ENCODE results near the gene RAB3GAP1. TPM values are rescaled to one million over a fixed set of nuclear protein-coding genes. Genes with fewer than 3 reads are reported as not detected.

RAB3GAP1 gene
- total RNA-seq, 3 donors from 2014 or later (not counting 1 experiment from before 2014, with no cell fraction given), result 9.6 to 12.6 (median 9.8) TPM

GRCh38 chr2:135169900-135170753 is 118.0 kb downstream of the RAB3GAP1 start:
- H3K27ac Mint-ChIP-seq, result peak overlapping the region in 1 of 2 donors; percentile 60
- H3K4me3 Mint-ChIP-seq, result peak overlapping the region; percentile 31
- peaks cover 16% of the 10 kb centered on the region for H3K36me3 Mint-ChIP-seq

GRCh38 chr2:135174049-135174809 is 122.1 kb downstream of the RAB3GAP1 start:
- intact Hi-C loops (cut with micrococcal nuclease), result no loop called here
- TF ChIP-seq CTCF (IDR thresholded peaks at IDR 0.05), result no peak
- Mint-ChIP-seq H3K9me3 (peaks cover 0 to 7% of the 10 kb centered on the region in 2 donors), H3K4me3 (no peak overlapping the region), H3K4me1 (peaks cover 10 to 14% of the 10 kb centered on the region in 2 donors), H3K36me3 (peaks cover 12% of the 10 kb centered on the region), H3K27ac (no peak overlapping the region), H3K27me3 (ENCODE audit: low read depth in 2 of 2) (no peaks in the 10 kb centered on the region)
- H3K36me3 ChIP-seq (ENCODE audit: control insufficient read depth, insufficient read depth, low read length), result peaks cover 6% of the 10 kb centered on the region
- no peak for ATAC-seq
- no peak overlapping the region for H3K4me3 ChIP-seq (ENCODE audit: low read length)
- no peaks in the 10 kb centered on the region for H3K9me3 ChIP-seq (ENCODE audit: control insufficient read depth, insufficient read depth, low read length)
- no peaks in the 10 kb centered on the region for H3K4me1 ChIP-seq (ENCODE audit: control insufficient read depth, insufficient read depth, low read length)
- DNase-seq, result no peak
- no peak overlapping the region for H3K27ac ChIP-seq (ENCODE audit: low read length)
- no peaks in the 10 kb centered on the region for H3K27me3 ChIP-seq (ENCODE audit: control insufficient read depth, insufficient read depth, low read length)
- WGBS (ENCODE audit: insufficient coverage), result 95% methylated on average over 9 of the region's 9 CpGs

More at GRCh38 chr2:135169900-135170753, 118.0 kb downstream of the RAB3GAP1 start:
- intact Hi-C loops (cut with micrococcal nuclease), result no loop called here
- no peak for TF ChIP-seq CTCF (IDR thresholded peaks at IDR 0.05)
- Histone ChIP-seq H3K27ac (ENCODE audit: low read length) (no peak overlapping the region), H3K27me3 (ENCODE audit: control insufficient read depth, insufficient read depth, low read length) (no peaks in the 10 kb centered on the region), H3K4me1 (ENCODE audit: control insufficient read depth, insufficient read depth, low read length) (no peaks in the 10 kb centered on the region), H3K9me3 (ENCODE audit: control insufficient read depth, insufficient read depth, low read length) (no peaks in the 10 kb centered on the region), H3K36me3 (ENCODE audit: control insufficient read depth, insufficient read depth, low read length) (peaks cover 20% of the 10 kb centered on the region), H3K4me3 (ENCODE audit: low read length) (no peak overlapping the region)
- ATAC-seq (peak in 1 of 3 donors; percentile 55), DNase-seq (peak in 1 of 2 donors; percentile 10)
- H3K4me1 Mint-ChIP-seq, result peaks cover 10 to 14% of the 10 kb centered on the region in 2 donors
- H3K9me3 Mint-ChIP-seq, result no peaks in the 10 kb centered on the region
- 74% methylated on average over 9 of the region's 11 CpGs for WGBS (ENCODE audit: insufficient coverage)
- H3K27me3 Mint-ChIP-seq (ENCODE audit: low read depth in 2 of 2), result no peaks in the 10 kb centered on the region

GRCh38 chr2:135174810-135175093 is 122.7 kb downstream of the RAB3GAP1 start:
- H3K4me3 Mint-ChIP-seq, result no peak overlapping the region
- intact Hi-C loops (cut with micrococcal nuclease), result no loop called here
- no peaks in the 10 kb centered on the region for H3K27me3 ChIP-seq (ENCODE audit: control insufficient read depth, insufficient read depth, low read length)
- no peaks in the 10 kb centered on the region for H3K4me1 ChIP-seq (ENCODE audit: control insufficient read depth, insufficient read depth, low read length)
- no peak overlapping the region for H3K27ac Mint-ChIP-seq
- H3K4me1 Mint-ChIP-seq, result peaks cover 10 to 13% of the 10 kb centered on the region in 2 donors
- H3K9me3 ChIP-seq (ENCODE audit: control insufficient read depth, insufficient read depth, low read length), result no peaks in the 10 kb centered on the region
- H3K4me3 ChIP-seq (ENCODE audit: low read length), result no peak overlapping the region
- H3K9me3 Mint-ChIP-seq, result peaks cover 0 to 7% of the 10 kb centered on the region in 2 donors
- 98% methylated on average over 6 of the region's 6 CpGs for WGBS (ENCODE audit: insufficient coverage)
- H3K36me3 ChIP-seq (ENCODE audit: control insufficient read depth, insufficient read depth, low read length), result peaks cover 1% of the 10 kb centered on the region
- ATAC-seq, result no peak
- no peak for TF ChIP-seq CTCF (IDR thresholded peaks at IDR 0.05)
- DNase-seq, result no peak
- H3K27me3 Mint-ChIP-seq (ENCODE audit: low read depth in 2 of 2), result no peaks in the 10 kb centered on the region
- no peak overlapping the region for H3K27ac ChIP-seq (ENCODE audit: low read length)
- peaks cover 7% of the 10 kb centered on the region for H3K36me3 Mint-ChIP-seq

Data from natural killer cell (primary cell).